ENCODE measurements around the gene CYBA. TPM values are rescaled to one million over a fixed set of nuclear protein-coding genes. Genes with fewer than 3 reads are reported as not detected.

Gene CYBA
- total RNA-seq, 2 experiments from 2014 or later, result 505 to 513 TPM

- DNase-seq, result peak; percentile 69
Measured at GRCh38 chr16:88691924-88692560, 41.2 kb upstream of the CYBA start.

GRCh38 chr16:88691129-88691813, 40.4 kb upstream of the CYBA start:
- POLR2A ChIA-PET, result interaction anchor here (3.6 to 4.0 kb wide), 2 partner anchors 10 to 13 kb away, joined by 25 to 45 read pairs; no protein-coding TSS in a partner anchor
- peaks cover 3% of the 10 kb centered on the region for H3K36me3 Mint-ChIP-seq
- no peaks in the 10 kb centered on the region for H3K9me3 Mint-ChIP-seq
- DNase-seq (no peak), ATAC-seq (ENCODE audit: low read depth) (no peak)
- H3K27me3 Mint-ChIP-seq, result peaks cover 1% of the 10 kb centered on the region
- peak overlapping the region; percentile 21 for H3K4me3 Mint-ChIP-seq
- H3K4me1 Mint-ChIP-seq, result peaks cover 31% of the 10 kb centered on the region
- peak overlapping the region; percentile 90 for H3K27ac Mint-ChIP-seq

More at GRCh38 chr16:88691924-88692560, 41.2 kb upstream of the CYBA start:
- ATAC-seq (ENCODE audit: low read depth), result peak; percentile 61
- peak overlapping the region; percentile 90 for H3K27ac Mint-ChIP-seq
- peak overlapping the region; percentile 68 for H3K4me3 Mint-ChIP-seq
- no peaks in the 10 kb centered on the region for H3K9me3 Mint-ChIP-seq
- POLR2A ChIA-PET, result interaction anchor here (0.6 to 4.0 kb wide), 8 partner anchors 9 to 103 kb away, joined by 3 to 45 read pairs (median 4); partner anchors contain the start of genes CTU2, CYBA, MVD and RNF166
- peaks cover 1% of the 10 kb centered on the region for H3K27me3 Mint-ChIP-seq
- H3K36me3 Mint-ChIP-seq, result peaks cover 3% of the 10 kb centered on the region
- peaks cover 31% of the 10 kb centered on the region for H3K4me1 Mint-ChIP-seq

- Mint-ChIP-seq H3K9me3 (no peaks in the 10 kb centered on the region), H3K36me3 (peaks cover 3% of the 10 kb centered on the region), H3K4me1 (peaks cover 31% of the 10 kb centered on the region), H3K4me3 (peak overlapping the region; percentile 21), H3K27me3 (peaks cover 1% of the 10 kb centered on the region), H3K27ac (peak overlapping the region; percentile 67)
- ATAC-seq (ENCODE audit: low read depth) (no peak), DNase-seq (no peak)
- POLR2A ChIA-PET, result interaction anchor here (3.6 to 4.0 kb wide), 2 partner anchors 11 to 14 kb away, joined by 25 to 45 read pairs; no protein-coding TSS in a partner anchor
Measured at GRCh38 chr16:88690341-88691128, 39.7 kb upstream of the CYBA start.

- Mint-ChIP-seq H3K27me3 (peaks cover 1% of the 10 kb centered on the region), H3K27ac (no peak overlapping the region), H3K4me1 (peaks cover 35% of the 10 kb centered on the region), H3K9me3 (no peaks in the 10 kb centered on the region), H3K36me3 (no peaks in the 10 kb centered on the region), H3K4me3 (no peak overlapping the region)
- DNase-seq, result no peak
- no peak for ATAC-seq (ENCODE audit: low read depth)
- POLR2A ChIA-PET, result interaction anchor here (1.7 to 4.3 kb wide), 3 partner anchors 10 to 117 kb away, joined by 4 to 66 read pairs (median 4); no protein-coding TSS in a partner anchor
Measured at GRCh38 chr16:88688013-88688778, 37.3 kb upstream of the CYBA start.

GRCh38 chr16:88687676-88688012, 36.8 kb upstream of the CYBA start:
- no peak for ATAC-seq (ENCODE audit: low read depth)
- H3K4me1 Mint-ChIP-seq, result peaks cover 31% of the 10 kb centered on the region
- POLR2A ChIA-PET, result interaction anchor here (1.7 to 4.3 kb wide), 3 partner anchors 11 to 117 kb away, joined by 4 to 66 read pairs (median 4); no protein-coding TSS in a partner anchor
- H3K36me3 Mint-ChIP-seq, result no peaks in the 10 kb centered on the region
- H3K9me3 Mint-ChIP-seq, result no peaks in the 10 kb centered on the region
- H3K4me3 Mint-ChIP-seq, result no peak overlapping the region
- DNase-seq, result no peak
- H3K27ac Mint-ChIP-seq, result no peak overlapping the region
- peaks cover 1% of the 10 kb centered on the region for H3K27me3 Mint-ChIP-seq

GRCh38 chr16:88687254-88687576, 36.4 kb upstream of the CYBA start:
- H3K27me3 Mint-ChIP-seq, result peaks cover 1% of the 10 kb centered on the region
- H3K9me3 Mint-ChIP-seq, result no peaks in the 10 kb centered on the region
- ATAC-seq (ENCODE audit: low read depth), result no peak
- DNase-seq, result no peak
- POLR2A ChIA-PET, result interaction anchor here (0.5 to 4.3 kb wide), 5 partner anchors 11 to 116 kb away, joined by 3 to 66 read pairs (median 4); no protein-coding TSS in a partner anchor
- H3K27ac Mint-ChIP-seq, result no peak overlapping the region
- H3K4me1 Mint-ChIP-seq, result peaks cover 31% of the 10 kb centered on the region
- H3K4me3 Mint-ChIP-seq, result peak overlapping the region; percentile 30
- H3K36me3 Mint-ChIP-seq, result no peaks in the 10 kb centered on the region

GRCh38 chr16:88686439-88687253, 35.8 kb upstream of the CYBA start, which contains the start of gene SNAI3:
TSS of gene SNAI3 (minus strand) at chr16:88686507. CDS start at chr16:88686406, 101 bp downstream.
- peak; percentile 79 for ATAC-seq (ENCODE audit: low read depth)
- DNase-seq, result peak; percentile 95
- POLR2A ChIA-PET, result interaction anchor here (0.5 to 4.3 kb wide), 6 partner anchors 12 to 116 kb away, joined by 3 to 66 read pairs (median 4); no protein-coding TSS in a partner anchor
- Mint-ChIP-seq H3K4me3 (peak within 1 kb of the TSS; percentile 86), H3K4me1 (peaks cover 32% of the 10 kb centered on the region), H3K27ac (peak within 1 kb of the TSS; percentile 73), H3K36me3 (peaks cover under 1% of the 10 kb centered on the region), H3K9me3 (no peaks in the 10 kb centered on the region), H3K27me3 (peaks cover 1% of the 10 kb centered on the region)

- peaks cover 2% of the 10 kb centered on the region for H3K36me3 Mint-ChIP-seq
- peak; percentile 37 for ATAC-seq (ENCODE audit: low read depth)
- peak overlapping the region; percentile 86 for H3K4me3 Mint-ChIP-seq
- peak overlapping the region; percentile 45 for H3K27ac Mint-ChIP-seq
- no peaks in the 10 kb centered on the region for H3K9me3 Mint-ChIP-seq
- H3K4me1 Mint-ChIP-seq, result peaks cover 37% of the 10 kb centered on the region
- peaks cover 1% of the 10 kb centered on the region for H3K27me3 Mint-ChIP-seq
- POLR2A ChIA-PET, result interaction anchor here (0.6 to 4.3 kb wide), 4 partner anchors 17 to 115 kb away, joined by 3 to 66 read pairs (median 4); no protein-coding TSS in a partner anchor
- no peak for DNase-seq
Measured at GRCh38 chr16:88686062-88686438, 35.2 kb upstream of the CYBA start.

- Mint-ChIP-seq H3K4me3 (peak overlapping the region; percentile 86), H3K27ac (peak overlapping the region; percentile 73), H3K4me1 (peaks cover 35% of the 10 kb centered on the region), H3K9me3 (no peaks in the 10 kb centered on the region), H3K27me3 (peaks cover 1% of the 10 kb centered on the region), H3K36me3 (peaks cover 5% of the 10 kb centered on the region)
- POLR2A ChIA-PET, result interaction anchor here (0.6 to 4.3 kb wide), 5 partner anchors 17 to 125 kb away, joined by 3 to 66 read pairs (median 4); partner anchors contain the start of gene CYBA
- ATAC-seq (ENCODE audit: low read depth) (peak; percentile 10), DNase-seq (peak; percentile 81)
Measured at GRCh38 chr16:88685156-88686061, 34.6 kb upstream of the CYBA start.

- DNase-seq (no peak), ATAC-seq (ENCODE audit: low read depth) (no peak)
- Mint-ChIP-seq H3K36me3 (peaks cover 8% of the 10 kb centered on the region), H3K4me3 (peak overlapping the region; percentile 86), H3K9me3 (no peaks in the 10 kb centered on the region), H3K4me1 (peaks cover 35% of the 10 kb centered on the region), H3K27me3 (peaks cover 1% of the 10 kb centered on the region), H3K27ac (peak overlapping the region; percentile 73)
- POLR2A ChIA-PET, result interaction anchor here (0.8 to 4.3 kb wide), 3 partner anchors 18 to 125 kb away, joined by 3 to 66 read pairs (median 4); no protein-coding TSS in a partner anchor
Measured at GRCh38 chr16:88684569-88685155, 33.8 kb upstream of the CYBA start.

Measured in activated naive CD8-positive, alpha-beta T cell treated with anti-CD3 and anti-CD28 coated beads, Interleukin-2, amount 10 ng/mL, durations not matched to agents 7 days and 5 days (primary cell).